Prostate gland (tissue), 2 donors: ENCODE results near the gene PRR12. TPM values are rescaled to one million over a fixed set of nuclear protein-coding genes. Genes with fewer than 3 reads are reported as not detected.

Experiments used
- DNase-seq: peaks from one replicate; pipeline ENCODE4 v3.0.0-alpha.2; 2019; ENCODE audit warnings: low spot score
- H3K27ac ChIP-seq, 2 donors: fragments of 200-600 bp; sonication (generic); 2 replicates each; pipeline ENCODE4 v1.5.1; 2017 to 2019
- H3K27me3 ChIP-seq: fragments of 200-600 bp; sonication (generic); replicated peaks from 2 replicates; pipeline ENCODE4 v1.5.1; 2019; ENCODE audit not compliant: insufficient read depth
- H3K36me3 ChIP-seq, 2 donors: fragments of 200-600 bp; sonication (generic); 1 replicate in 1 of 2; 2 replicates in 1 of 2; pipeline versions ENCODE4 v1.5.1 to v1.8.1; 2017 to 2019
- H3K4me1 ChIP-seq: fragments of 200-600 bp; sonication (generic); replicated peaks from 2 replicates; pipeline ENCODE4 v1.5.1; 2019
- H3K4me3 ChIP-seq, 2 donors: fragments of 200-600 bp; sonication (generic); 2 replicates each; pipeline ENCODE4 v1.5.1; 2017 to 2019
- H3K9me3 ChIP-seq: fragments of 200-600 bp; sonication (generic); 2 replicates; pipeline ENCODE4 v1.5.1; 2017
- CTCF ChIP-seq, 4 experiments: fragments of 200-600 bp in 2 of 4; fragments of 450-650 bp in 2 of 4; sonication (generic) in 2 of 4; IDR thresholded peaks; 1 replicate in 3 of 4; 2 replicates in 1 of 4; pipeline ENCODE4 v1.5.1; 2016 to 2019; ENCODE audit warnings: antibody characterized with exemption in 4 of 4, mild to moderate bottlenecking in 2 of 4, moderate library complexity in 2 of 4
- POLR2A ChIP-seq: fragments of 450-650 bp; IDR thresholded peaks from one replicate; pipeline ENCODE4 v1.6.1; 2016; ENCODE audit warnings: antibody characterized with exemption, mild to moderate bottlenecking
- POLR2AphosphoS5 ChIP-seq: sonication (generic); formaldehyde crosslinking; IDR thresholded peaks from one replicate; pipeline ENCODE4 v1.6.1; 2017; ENCODE audit warnings: antibody characterized with exemption
- WGBS: methylation state at CpG from one replicate; pipeline ENCODE4 v1.1.5; 2018; 5-methylcytosine and 5-hydroxymethylcytosine counted together
- intact Hi-C: fragments of 100-400 bp; cut with DNase I; formaldehyde crosslinking; loops from one replicate; pipeline ENCODE4 v1.14.2; 2022
- total RNA-seq, 2 donors: library from RNA; depleted of rRNA; stranded (reverse); fragments of >200 nt; gene quantifications; one replicate each; pipeline ENCODE4 v1.1.0, GENCODE V29; 2016

Gene PRR12
- total RNA-seq, 2 donors from 2014 or later = 24.0 to 41.9 TPM

GRCh38 chr19:49656456-49657109, 65.6 kb downstream of the PRR12 start:
- Histone ChIP-seq H3K4me1 (no peaks in the 10 kb centered on the region), H3K27ac (no peak overlapping the region), H3K27me3 (no peaks in the 10 kb centered on the region), H3K36me3 (peaks cover 26 to 50% of the 10 kb centered on the region in 2 donors), H3K4me3 (no peak overlapping the region), H3K9me3 (no peaks in the 10 kb centered on the region)
- WGBS = 91% methylated on average over 17 of the region's 17 CpGs
- intact Hi-C loops = no loop called here
- no peak for DNase-seq
- TF ChIP-seq POLR2A (no peak), CTCF (IDR thresholded peaks at IDR 0.05) (no peak), POLR2AphosphoS5 (no peak)

- intact Hi-C loops = no loop called here
- WGBS = 88% methylated on average over 22 of the region's 22 CpGs
- H3K27ac ChIP-seq = no peak overlapping the region
- H3K4me3 ChIP-seq = no peak overlapping the region
- no peaks in the 10 kb centered on the region for H3K9me3 ChIP-seq
- H3K36me3 ChIP-seq = peaks cover 29 to 46% of the 10 kb centered on the region in 2 donors
- DNase-seq = no peak
- no peaks in the 10 kb centered on the region for H3K27me3 ChIP-seq
- no peak for TF ChIP-seq POLR2AphosphoS5
- no peak for TF ChIP-seq POLR2A
- no peak for TF ChIP-seq CTCF (IDR thresholded peaks at IDR 0.05)
- H3K4me1 ChIP-seq = no peaks in the 10 kb centered on the region
These were observed 66.6 kb downstream of the PRR12 start for GRCh38 chr19:49657493-49658138.

- Histone ChIP-seq H3K4me3 (no peak overlapping the region), H3K36me3 (peaks cover 29 to 42% of the 10 kb centered on the region in 2 donors), H3K9me3 (no peaks in the 10 kb centered on the region), H3K27me3 (no peaks in the 10 kb centered on the region), H3K4me1 (no peaks in the 10 kb centered on the region), H3K27ac (no peak overlapping the region)
- no peak for DNase-seq
- WGBS = 86% methylated on average over 11 of the region's 15 CpGs
- intact Hi-C loops = no loop called here
- TF ChIP-seq POLR2A = no peak
These were observed 67.1 kb downstream of the PRR12 start for GRCh38 chr19:49658139-49658517.

- Histone ChIP-seq H3K27ac (no peak overlapping the region), H3K27me3 (no peaks in the 10 kb centered on the region), H3K9me3 (no peaks in the 10 kb centered on the region), H3K4me1 (no peaks in the 10 kb centered on the region), H3K4me3 (no peak overlapping the region), H3K36me3 (peaks cover 23 to 41% of the 10 kb centered on the region in 2 donors)
- intact Hi-C loops = no loop called here
- 87% methylated on average over 11 of the region's 12 CpGs for WGBS
- TF ChIP-seq POLR2AphosphoS5 (no peak), POLR2A (no peak), CTCF (IDR thresholded peaks at IDR 0.05) (no peak)
- DNase-seq = no peak
These were observed 67.8 kb downstream of the PRR12 start for GRCh38 chr19:49658566-49659442.

- no peaks in the 10 kb centered on the region for H3K4me1 ChIP-seq
- H3K36me3 ChIP-seq = peaks cover 13 to 30% of the 10 kb centered on the region in 2 donors
- H3K4me3 ChIP-seq = no peak overlapping the region
- 80% methylated on average over 15 of the region's 15 CpGs for WGBS
- intact Hi-C loops = no loop called here
- no peak overlapping the region for H3K27ac ChIP-seq
- TF ChIP-seq POLR2AphosphoS5 = no peak
- no peak for TF ChIP-seq POLR2A
- TF ChIP-seq CTCF (IDR thresholded peaks at IDR 0.05) = no peak
- DNase-seq = no peak
- H3K9me3 ChIP-seq = no peaks in the 10 kb centered on the region
- H3K27me3 ChIP-seq = no peaks in the 10 kb centered on the region
These were observed 69.5 kb downstream of the PRR12 start for GRCh38 chr19:49660338-49660961.
